Activated CD8-positive, alpha-beta memory T cell treated with anti-CD3 and anti-CD28 coated beads for 48 hours (primary cell): Measurements from ENCODE around the gene SPRYD7.
A peak's percentile ranks its signal among the peaks of the same experiment; 100 is the strongest.
"Not testable (repeated sequence)": the region's sequence is repeated elsewhere in the genome, so short reads cannot be mapped to it uniquely, and the experiment has no call there.

Source experiments
- DNase-seq, 3 experiments: peaks; one replicate each; pipeline ENCODE4 v3.0.0-alpha.2; 2020; ENCODE audit warnings: low read depth in 2 of 3, low spot score in 2 of 3

Gene SPRYD7, protein sequence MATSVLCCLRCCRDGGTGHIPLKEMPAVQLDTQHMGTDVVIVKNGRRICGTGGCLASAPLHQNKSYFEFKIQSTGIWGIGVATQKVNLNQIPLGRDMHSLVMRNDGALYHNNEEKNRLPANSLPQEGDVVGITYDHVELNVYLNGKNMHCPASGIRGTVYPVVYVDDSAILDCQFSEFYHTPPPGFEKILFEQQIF

DNA sequence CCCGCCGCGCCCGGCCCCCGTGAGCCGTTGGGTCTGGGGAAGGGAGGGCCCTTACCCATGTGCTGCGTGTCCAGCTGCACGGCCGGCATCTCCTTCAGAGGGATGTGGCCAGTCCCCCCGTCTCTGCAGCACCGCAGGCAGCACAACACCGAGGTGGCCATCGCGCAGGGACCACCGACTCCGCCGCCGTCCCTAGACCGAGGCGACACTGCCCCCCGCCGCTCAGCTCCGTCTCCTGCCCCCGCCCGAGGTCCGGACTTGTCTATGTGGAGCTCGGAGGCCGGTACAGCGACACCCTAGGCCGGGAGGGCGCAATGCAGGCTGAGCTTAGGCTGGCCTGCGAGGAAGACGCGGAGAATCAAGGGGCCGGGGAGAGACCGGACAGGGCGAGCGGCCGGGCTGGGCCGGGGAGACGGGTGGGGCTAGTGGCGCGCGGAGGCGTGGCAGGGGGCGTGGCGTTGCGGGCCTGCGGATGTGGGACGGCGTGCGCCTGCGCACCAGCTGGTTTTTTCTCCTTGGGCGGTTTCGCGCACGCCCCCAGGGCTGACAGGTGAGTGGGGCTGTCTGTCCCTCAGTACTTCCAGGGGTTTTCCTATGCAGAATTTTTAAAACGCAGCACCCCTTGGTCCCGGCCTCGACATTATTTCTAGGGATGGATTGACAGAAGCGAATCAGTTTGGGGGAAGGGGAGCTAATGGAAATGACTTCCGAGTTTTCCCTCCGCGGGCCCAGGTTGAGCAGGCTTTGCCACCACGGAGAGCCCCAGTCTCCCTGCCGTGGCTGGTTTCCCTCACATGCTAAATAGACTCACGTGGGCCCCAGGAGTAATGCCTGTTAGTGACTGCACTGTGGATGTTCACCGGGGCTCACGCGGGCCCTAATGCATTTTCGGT lies at the start of gene SPRYD7:
Gene SPRYD7, minus strand, starts transcription at position 266 of the 893 bp plus-strand sequence. Its CDS starts 105 bp downstream, at position 161.
- DNase-seq: peak; percentile 91 to 93 (median 91)

GRCh38 chr13:49985129-49985528 lies 49.0 kb upstream of the SPRYD7 start:
- no peak for DNase-seq

DNA sequence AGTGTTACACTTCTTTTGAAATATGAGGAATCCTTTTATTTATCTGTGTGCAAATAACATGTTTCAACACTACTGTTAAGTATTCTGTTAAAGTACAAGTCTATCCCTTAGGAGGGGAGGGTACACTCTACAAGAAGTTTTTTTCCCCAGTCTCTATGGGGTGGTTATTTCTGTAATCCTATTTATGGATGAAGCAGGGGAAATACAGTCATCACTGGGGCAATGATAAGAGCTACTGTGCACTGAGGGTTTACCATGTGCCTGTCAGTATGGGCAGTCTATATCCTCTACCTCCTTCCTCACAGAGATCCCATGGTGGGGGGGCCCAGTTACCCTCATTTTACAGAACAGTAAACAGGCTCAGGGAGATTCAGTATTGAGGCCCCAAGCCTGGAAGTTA lies 44.1 kb upstream of the SPRYD7 start:
- no peak for DNase-seq

- DNase-seq: no peak
Measured at GRCh38 chr13:49977992-49978391, 41.9 kb upstream of the SPRYD7 start.

DNA sequence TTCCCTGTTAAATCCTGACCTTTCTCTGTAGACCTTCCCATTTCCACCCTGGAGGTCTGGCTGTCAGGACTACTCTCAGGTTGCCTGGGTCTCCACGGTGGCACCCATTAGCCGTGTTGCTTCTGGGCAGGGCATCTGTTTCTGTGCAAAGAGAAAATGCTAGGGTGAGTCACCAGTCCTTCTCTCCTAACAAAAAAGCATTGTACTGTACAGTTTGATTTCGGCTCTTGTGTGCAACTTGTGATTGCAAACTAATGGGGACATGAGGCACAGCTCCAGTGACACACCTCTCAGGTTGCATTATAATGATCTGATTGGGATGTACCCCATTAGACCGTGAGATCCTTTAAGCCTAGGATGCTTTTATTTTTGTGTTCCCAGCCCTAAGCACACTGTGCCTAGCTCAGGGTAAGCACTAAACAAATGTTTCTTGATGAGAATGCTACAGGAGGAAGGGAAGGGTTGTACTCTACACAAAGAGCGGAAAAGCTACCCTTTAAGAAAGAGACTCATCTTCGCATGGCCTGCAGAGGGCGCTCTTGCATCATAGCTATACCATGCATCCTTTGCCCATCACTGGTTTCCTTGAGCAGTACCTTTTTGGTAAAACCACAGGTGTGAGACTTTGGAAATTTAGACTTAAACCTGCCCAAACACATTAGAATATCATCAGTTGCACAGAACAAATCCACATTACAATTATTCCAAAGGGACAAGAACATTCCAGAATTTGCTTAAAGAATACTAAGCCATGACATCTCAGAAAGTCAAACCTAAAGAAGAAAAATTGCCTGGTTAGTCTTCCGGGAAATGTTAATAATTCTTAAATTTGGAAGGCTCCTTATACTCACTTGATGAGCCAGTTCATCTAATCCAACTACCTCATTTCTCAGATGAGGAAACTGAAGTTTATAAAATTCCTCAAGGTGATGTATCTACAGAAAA lies 40.4 kb upstream of the SPRYD7 start:
- peak; percentile 23 to 55 (median 47) for DNase-seq

GRCh38 chr13:49975826-49976225 lies 39.7 kb upstream of the SPRYD7 start:
- no peak for DNase-seq

DNA sequence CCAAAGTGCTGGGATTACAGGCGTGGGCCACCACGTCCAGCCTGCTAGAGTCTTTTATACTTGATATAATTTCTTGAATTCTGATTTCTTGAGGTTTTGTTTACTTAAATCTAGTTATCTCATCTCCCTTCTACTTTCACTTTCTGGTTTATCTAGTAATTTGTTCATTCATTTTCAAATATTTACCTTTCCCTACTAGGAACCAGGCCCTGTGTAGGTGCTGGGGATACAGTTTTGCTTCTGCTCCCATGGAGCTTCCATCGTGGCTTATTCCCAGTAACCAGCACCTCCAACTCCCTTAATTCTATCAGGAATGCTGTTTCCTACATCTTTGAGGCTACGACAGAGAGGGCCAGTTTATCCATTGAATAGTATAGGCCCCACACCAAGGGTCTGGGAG lies 36.6 kb upstream of the SPRYD7 start:
- DNase-seq: no peak

DNA sequence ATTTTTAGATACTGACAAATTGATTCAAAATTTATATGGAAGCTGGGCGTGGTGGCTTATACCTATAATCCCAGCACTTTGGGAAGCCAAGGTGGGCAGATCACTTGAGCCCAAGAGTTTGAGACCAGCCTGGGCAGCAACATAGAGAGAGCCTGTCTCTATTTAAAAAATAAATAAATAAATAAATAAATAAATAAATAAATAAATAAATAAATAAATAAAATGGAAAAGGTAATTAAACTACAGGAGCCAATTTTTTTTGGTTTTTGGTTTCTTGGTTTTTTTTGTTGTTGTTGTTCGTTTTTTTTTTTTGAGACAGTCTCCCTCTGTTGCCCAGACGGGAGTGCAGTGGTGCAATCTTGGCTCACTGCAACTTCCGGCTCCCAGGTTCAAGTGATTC lies 31.3 kb upstream of the SPRYD7 start:
- DNase-seq: no peak

DNA sequence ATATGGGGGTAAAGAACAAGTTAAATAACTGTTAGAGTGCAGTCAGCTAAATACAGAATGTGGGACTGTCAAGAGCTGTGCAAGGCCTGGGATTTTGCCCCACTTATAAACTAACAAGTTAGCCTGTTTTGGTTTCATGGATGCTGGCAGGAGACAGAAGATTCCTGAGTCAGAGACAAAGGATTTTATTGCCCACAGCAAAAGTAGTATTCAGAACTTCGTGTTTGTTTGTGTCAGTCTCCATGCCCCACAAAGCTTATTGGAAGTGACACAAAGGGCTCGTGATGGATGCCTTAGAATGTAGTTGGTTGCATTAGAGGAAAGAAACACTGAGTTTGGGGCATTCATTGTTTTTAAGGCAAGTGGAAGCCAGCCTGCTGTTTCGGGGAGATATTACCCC lies 22.2 kb upstream of the SPRYD7 start:
- DNase-seq: no peak

- DNase-seq: no peak
Measured at GRCh38 chr13:49956131-49956530, 20.0 kb upstream of the SPRYD7 start.

- DNase-seq: no peak
Measured at GRCh38 chr13:49954674-49955455, 18.7 kb upstream of the SPRYD7 start.

GRCh38 chr13:49953560-49953959 lies 17.4 kb upstream of the SPRYD7 start:
- no peak for DNase-seq

GRCh38 chr13:49951754-49952535 lies 15.8 kb upstream of the SPRYD7 start:
- no peak for DNase-seq

- DNase-seq: not testable (repeated sequence)
Measured at GRCh38 chr13:49948777-49949270, 12.7 kb upstream of the SPRYD7 start.

GRCh38 chr13:49939321-49939720 lies 3.2 kb upstream of the SPRYD7 start:
- DNase-seq: no peak

DNA sequence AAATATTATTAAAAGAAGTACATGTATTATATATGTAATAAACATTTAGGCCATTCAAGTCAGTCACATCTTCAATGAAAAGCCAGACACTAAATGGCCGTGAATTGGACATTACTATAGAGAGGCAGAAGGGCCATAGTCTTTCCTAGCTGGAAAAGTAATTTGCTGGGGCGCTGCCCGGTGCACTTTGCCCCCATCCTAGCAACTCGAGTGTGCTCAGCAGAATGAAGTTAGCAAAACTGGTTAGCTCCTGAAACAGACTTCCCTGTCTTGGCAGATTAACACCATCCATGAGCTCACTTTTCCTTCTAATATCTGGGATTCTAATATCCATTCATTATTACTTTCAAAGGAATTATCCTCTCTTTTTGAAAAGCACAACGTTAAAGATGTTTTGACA lies 2.8 kb upstream of the SPRYD7 start:
- DNase-seq: no peak

GRCh38 chr13:49938314-49938713 lies 2.2 kb upstream of the SPRYD7 start:
- DNase-seq: no peak

GRCh38 chr13:49936968-49937273 lies 781 bp upstream of the SPRYD7 start:
- DNase-seq: no peak

- DNase-seq: peak in 2 of 3 experiments; percentile 7
Measured at GRCh38 chr13:49935171-49936074, 717 bp downstream of the SPRYD7 start.
